HepG2 (cell line): ENCODE data around the gene CASTOR1.

Source experiments
- ATF2 ChIP-seq: sonication (generic); formaldehyde crosslinking; IDR thresholded peaks from 2 replicates; pipeline ENCODE4 v1.4.0; 2020; ENCODE audit warnings: missing genetic modification reagents
- CTCF ChIP-seq: sonication (generic); formaldehyde crosslinking; IDR thresholded peaks from 2 replicates; pipeline ENCODE4 v1.5.0; 2020; ENCODE audit warnings: mild to moderate bottlenecking, missing genetic modification reagents, moderate library complexity
- DRAP1 ChIP-seq: IDR thresholded peaks from 2 replicates; pipeline ENCODE4 v1.6.1; 2016; ENCODE audit warnings: missing genetic modification reagents, missing compliant biosample characterization
- KDM1A ChIP-seq: IDR thresholded peaks from 2 replicates; pipeline ENCODE4 v1.6.1; 2016; ENCODE audit warnings: missing compliant biosample characterization
- POLR2A ChIP-seq, 2 experiments: IDR thresholded peaks; 2 replicates each; pipeline ENCODE4 v1.6.1; 2011; ENCODE audit warnings: low read depth in 2 of 2, low read length in 2 of 2, mild to moderate bottlenecking in 1 of 2, moderate library complexity in 1 of 2; ENCODE audit not compliant: insufficient read depth in 1 of 2
- SALL2 ChIP-seq: sonication (generic); formaldehyde crosslinking; IDR thresholded peaks from 2 replicates; pipeline ENCODE4 v1.8.1; 2023; ENCODE audit warnings: mild to moderate bottlenecking, missing genetic modification reagents, inconsistent platforms
- SIX4 ChIP-seq: sonication (generic); formaldehyde crosslinking; IDR thresholded peaks from 2 replicates; pipeline ENCODE4 v1.4.0; 2020; ENCODE audit warnings: missing genetic modification reagents
- SRF ChIP-seq: IDR thresholded peaks from 2 replicates; pipeline ENCODE4 v1.6.1; 2011; ENCODE audit warnings: mild to moderate bottlenecking, low read depth, low read length, moderate library complexity
- UBTF ChIP-seq: sonication (generic); formaldehyde crosslinking; IDR thresholded peaks from 2 replicates; pipeline ENCODE4 v1.4.0; 2020; ENCODE audit warnings: mild to moderate bottlenecking, missing genetic modification reagents
- ZNF44 ChIP-seq: sonication (generic); formaldehyde crosslinking; IDR thresholded peaks from 2 replicates; pipeline ENCODE4 v1.5.1; 2020; ENCODE audit warnings: mild to moderate bottlenecking, missing genetic modification reagents
- ZSCAN9 ChIP-seq: IDR thresholded peaks from 2 replicates; pipeline ENCODE4 v1.6.1; 2016; ENCODE audit warnings: borderline replicate concordance

- TF ChIP-seq KDM1A (CRISPR knock-in tag): no peak
- TF ChIP-seq ZSCAN9 (CRISPR knock-in tag): no peak
- TF ChIP-seq SRF: no peak
- TF ChIP-seq SALL2 (CRISPR knock-in tag): no peak
- no peak for TF ChIP-seq ATF2
- no peak for TF ChIP-seq CTCF (CRISPR knock-in tag)
- TF ChIP-seq POLR2A (IDR thresholded peaks at IDR 0.05; ENCODE audit: insufficient read depth in 1 of 2, low read depth in 2 of 2, low read length in 2 of 2): no peak
- TF ChIP-seq UBTF (CRISPR knock-in tag): no peak
- no peak for TF ChIP-seq SIX4 (CRISPR knock-in tag)
- no peak for TF ChIP-seq DRAP1
- TF ChIP-seq ZNF44 (CRISPR knock-in tag): no peak
Observed at GRCh38 chr22:30285846-30286200, 3.5 kb downstream of the CASTOR1 start.
